HepG2 (cell line): Measurements from ENCODE around the gene ZBTB20. TPM values are rescaled to one million over a fixed set of nuclear protein-coding genes. Genes with fewer than 3 reads are reported as not detected.

Experiments used
- ATAC-seq: fragments of 200-7000 bp; cut with Tn5 transposase; 3 replicates; pipeline ENCODE4 v1.9.1; 2020; ENCODE audit warnings: mild to moderate bottlenecking, moderate library complexity
- BruUV-seq: library from RNA; stranded (reverse); fragments of 400-500 nt; replicated peaks from 2 replicates; lab custom pipeline; 2021; lab: Mats Ljungman, UMichigan
- CTCF ChIA-PET: fragments of 300-600 bp; formaldehyde crosslinking; extraction: SDS; loops from one replicate; lab custom pipeline; 2021; ENCODE audit warnings: low total read pairs, inconsistent platforms, low intra/inter-chr PET ratio; lab: Yijun Ruan, JAX
- POLR2A ChIA-PET: fragments of 350-600 bp; sonication (Branson Sonifier 250); formaldehyde crosslinking; loops from one replicate; lab custom pipeline; 2020; ENCODE audit warnings: antibody characterized with exemption, inconsistent platforms; lab: Yijun Ruan, JAX
- DNase-seq: peaks from one replicate; pipeline ENCODE4 v3.0.0-alpha.2; 2015; ENCODE audit warnings: low spot score
- FAIRE-seq: peaks from 3 replicates; lab custom pipeline; 2011; peaks lifted over from hg19 to GRCh38; lab: Jason Lieb, UNC
- H2AFZ ChIP-seq: one replicate; pipeline ENCODE4 v1.6.1; 2011; ENCODE audit warnings: low read length, inconsistent platforms
- H3K27ac ChIP-seq: fragments of 300-600 bp; 3 replicates; pipeline ENCODE4 v1.8.0; 2011; ENCODE audit warnings: mixed run types, mild to moderate bottlenecking, mixed read lengths, low read length, inconsistent platforms; ENCODE audit not compliant: insufficient read depth; ENCODE audit errors: extremely low read length
- H3K27me3 ChIP-seq, 2 experiments: fragments of 200-600 bp in 1 of 2; 2 replicates in 1 of 2; 3 replicates in 1 of 2; pipeline versions ENCODE4 v1.6.0 to v1.8.0; 2011; ENCODE audit warnings: low read length in 2 of 2, mild to moderate bottlenecking in 2 of 2, moderate library complexity in 2 of 2, inconsistent platforms in 1 of 2; ENCODE audit not compliant: insufficient read depth in 2 of 2, control insufficient read depth in 1 of 2
- H3K36me3 ChIP-seq, 2 experiments: fragments of 200-600 bp in 1 of 2; replicated peaks in 1 of 2; 2 replicates in 1 of 2; 3 replicates in 1 of 2; pipeline versions ENCODE4 v1.5.1 to v1.8.0; 2011; ENCODE audit warnings: low read length in 2 of 2, inconsistent platforms in 1 of 2; ENCODE audit not compliant: insufficient read depth in 2 of 2, control insufficient read depth in 1 of 2
- H3K4me1 ChIP-seq: 2 replicates; pipeline ENCODE4 v1.5.1; 2012; ENCODE audit warnings: low read length, inconsistent platforms; ENCODE audit not compliant: insufficient read depth
- H3K4me2 ChIP-seq: 2 replicates; pipeline ENCODE4 v1.6.0; 2011; ENCODE audit warnings: low read depth, low read length, inconsistent platforms
- H3K4me3 ChIP-seq, 3 experiments: fragments of 200-600 bp in 1 of 3; sonication (generic), shearing (Covaris generic) in 1 of 3; replicated peaks in 1 of 3; 2 replicates each; pipeline ENCODE4 v1.5.1; 2011 to 2016; ENCODE audit warnings: low read length in 3 of 3, inconsistent platforms in 2 of 3, low read depth in 2 of 3, mild to moderate bottlenecking in 2 of 3, control low read depth in 1 of 3, mixed read lengths in 1 of 3; ENCODE audit not compliant: insufficient read depth in 1 of 3
- H3K79me2 ChIP-seq: one replicate; pipeline ENCODE4 v1.6.1; 2011; ENCODE audit warnings: low read length, inconsistent platforms; ENCODE audit not compliant: insufficient read depth
- H3K9ac ChIP-seq: 2 replicates; pipeline ENCODE4 v1.6.0; 2011; ENCODE audit warnings: mild to moderate bottlenecking, low read depth, low read length, inconsistent platforms; ENCODE audit not compliant: insufficient read depth
- H3K9me3 ChIP-seq: 2 replicates; pipeline ENCODE4 v1.5.1; 2012; ENCODE audit warnings: mild to moderate bottlenecking, low read length
- H4K20me1 ChIP-seq: 2 replicates; pipeline ENCODE4 v1.6.0; 2011; ENCODE audit warnings: inconsistent platforms, mild to moderate bottlenecking, low read length, moderate library complexity; ENCODE audit not compliant: insufficient read depth
- KDM5A ChIP-seq: fragments of 200-600 bp; sonication (generic); IDR thresholded peaks from 2 replicates; pipeline ENCODE4 v1.7.0; 2018; ENCODE audit warnings: antibody characterized with exemption, mild to moderate bottlenecking, low read length, borderline replicate concordance
- MEIS1 ChIP-seq: sonication (generic); formaldehyde crosslinking; IDR thresholded peaks from 2 replicates; pipeline ENCODE4 v1.9.0; 2021; ENCODE audit warnings: mild to moderate bottlenecking, missing genetic modification reagents, moderate library complexity, borderline replicate concordance
- NR3C1 ChIP-seq: sonication (generic); formaldehyde crosslinking; IDR thresholded peaks from 2 replicates; pipeline ENCODE4 v1.4.0; 2020; ENCODE audit warnings: missing genetic modification reagents
- SOX13 ChIP-seq, 3 experiments: fragments of 450-650 bp in 1 of 3; sonication (generic) in 1 of 3; formaldehyde crosslinking in 1 of 3; IDR thresholded peaks in 2 of 3; conservative IDR thresholded peaks in 1 of 3; 2 replicates each; pipeline versions ENCODE4 v1.5.0 to v1.6.1; 2016 to 2020; ENCODE audit warnings: antibody characterized with exemption in 1 of 3, mild to moderate bottlenecking in 1 of 3, missing compliant biosample characterization in 1 of 3, missing genetic modification reagents in 1 of 3, moderate library complexity in 1 of 3
- ZBTB3 ChIP-seq: sonication (generic); formaldehyde crosslinking; IDR thresholded peaks from 2 replicates; pipeline ENCODE4 v1.4.0; 2020; ENCODE audit warnings: low read depth, mild to moderate bottlenecking, moderate library complexity, missing genetic modification reagents, borderline replicate concordance
- ZHX2 ChIP-seq, 2 experiments: sonication (generic) in 1 of 2; formaldehyde crosslinking in 1 of 2; IDR thresholded peaks; 2 replicates each; pipeline versions ENCODE4 v1.6.1 to v1.9.0; 2014 to 2022; ENCODE audit warnings: antibody characterized with exemption in 1 of 2, borderline replicate concordance in 1 of 2, inconsistent platforms in 1 of 2, low read depth in 1 of 2, missing genetic modification reagents in 1 of 2
- ZNF567 ChIP-seq: sonication (generic); formaldehyde crosslinking; IDR thresholded peaks from 2 replicates; pipeline ENCODE4 v1.8.1; 2023; ENCODE audit warnings: mild to moderate bottlenecking, missing genetic modification reagents, borderline replicate concordance
- ZNF83 ChIP-seq: sonication (generic); formaldehyde crosslinking; IDR thresholded peaks from 2 replicates; pipeline ENCODE4 v1.4.0; 2020; ENCODE audit warnings: missing genetic modification reagents, mild to moderate bottlenecking, borderline replicate concordance
- WGBS: methylation state at CpG from one replicate; pipeline ENCODE4 v1.1.6; 2017; ENCODE audit warnings: low lambda C conversion rate; 5-methylcytosine and 5-hydroxymethylcytosine counted together
- in situ Hi-C: cut with HindIII; loops from 2 replicates; pipeline ENCODE4 v1.10.0; 2017; ENCODE audit warnings: low pct_unique_long_range_greater_than_20kb; ENCODE audit not compliant: extremely low pct_ligation_motif_present
- intact Hi-C: fragments of 100-400 bp; cut with micrococcal nuclease; formaldehyde crosslinking; loops from one replicate; pipeline ENCODE4 v1.10.0; 2022; ENCODE audit not compliant: unreplicated experiment
- polyA plus RNA-seq, 8 experiments: library from polyadenylated mRNA; depleted of rRNA in 3 of 8; stranded (reverse) in 7 of 8; unstranded in 1 of 8; fragments of >200 nt; fragmentation: Illumina TruSeq in 4 of 8; extraction: Trizol in 4 of 8; gene quantifications; 2 replicates each; pipeline versions ENCODE4 v1.2.1 to v1.2.3, GENCODE V29; 2011 to 2016; ENCODE audit warnings: low read depth in 4 of 8, missing spikeins in 1 of 8, mixed read lengths in 1 of 8; ENCODE audit not compliant: insufficient read depth in 1 of 8
- total RNA-seq, 5 experiments: library from RNA; depleted of rRNA; stranded (reverse); fragments of >200 nt; fragmentation: Illumina TruSeq; extraction: Trizol; gene quantifications; 2 replicates each; pipeline ENCODE4 v1.2.3, GENCODE V29; 2016; ENCODE audit warnings: low read depth in 1 of 5
- TF ChIP-seq, protein P1 (sequence below): IDR thresholded peaks from 2 replicates; pipeline ENCODE4 v1.6.1; 2016

The ZBTB20 gene
- total and polyA plus RNA-seq, 2 of the 13 experiments (the other 11 are each of a cell fraction or from before 2014, with no cell fraction given) = 1.9 to 8.8 TPM

- Histone ChIP-seq H3K9me3 (no peaks in the 10 kb centered on the region), H3K4me2 (no peak overlapping the region), H3K79me2 (no peaks in the 10 kb centered on the region), H4K20me1 (no peaks in the 10 kb centered on the region), H3K27ac (no peak overlapping the region), H3K4me3 (no peak overlapping the region), H2AFZ (no peak overlapping the region), H3K36me3 (no peaks in the 10 kb centered on the region), H3K4me1 (no peaks in the 10 kb centered on the region), H3K27me3 (no peaks in the 10 kb centered on the region), H3K9ac (no peak overlapping the region)
- intact Hi-C loops (no loop called here), in situ Hi-C loops (no loop called here)
- FAIRE-seq = no peak
- BruUV-seq = no TSS peak
- POLR2A ChIA-PET = no interaction called here
- CTCF ChIA-PET = no interaction called here
- WGBS = 93% methylated on average over 2 of the region's 2 CpGs
- no peak for ATAC-seq
- TF ChIP-seq, protein P1, sequence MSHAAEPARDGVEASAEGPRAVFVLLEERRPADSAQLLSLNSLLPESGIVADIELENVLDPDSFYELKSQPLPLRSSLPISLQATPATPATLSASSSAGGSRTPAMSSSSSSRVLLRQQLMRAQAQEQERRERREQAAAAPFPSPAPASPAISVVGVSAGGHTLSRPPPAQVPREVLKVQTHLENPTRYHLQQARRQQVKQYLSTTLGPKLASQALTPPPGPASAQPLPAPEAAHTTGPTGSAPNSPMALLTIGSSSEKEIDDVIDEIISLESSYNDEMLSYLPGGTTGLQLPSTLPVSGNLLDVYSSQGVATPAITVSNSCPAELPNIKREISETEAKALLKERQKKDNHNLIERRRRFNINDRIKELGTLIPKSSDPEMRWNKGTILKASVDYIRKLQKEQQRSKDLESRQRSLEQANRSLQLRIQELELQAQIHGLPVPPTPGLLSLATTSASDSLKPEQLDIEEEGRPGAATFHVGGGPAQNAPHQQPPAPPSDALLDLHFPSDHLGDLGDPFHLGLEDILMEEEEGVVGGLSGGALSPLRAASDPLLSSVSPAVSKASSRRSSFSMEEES (CRISPR knock-in tag) = no peak
- TF ChIP-seq SOX13 (IDR thresholded peaks at IDR 0.05) (no peak), SOX13 (CRISPR knock-in tag; conservative IDR thresholded peaks at IDR 0.05 in 1 of 2, IDR thresholded peaks at IDR 0.05 in 1 of 2) (no peak), ZNF83 (CRISPR knock-in tag) (no peak), ZNF567 (CRISPR knock-in tag) (no peak), KDM5A (no peak), NR3C1 (no peak), MEIS1 (CRISPR knock-in tag) (no peak), ZBTB3 (CRISPR knock-in tag) (no peak), ZHX2 (IDR thresholded peaks at IDR 0.05; ENCODE audit: low read depth) (no peak), ZHX2 (CRISPR knock-in tag; IDR thresholded peaks at IDR 0.05; ENCODE audit: borderline replicate concordance) (no peak)
- no peak for DNase-seq
Measured at GRCh38 chr3:114792159-114792918, 354.7 kb downstream of the ZBTB20 start.
